H1 (cell line): ENCODE results near the gene HOXA11. TPM values are rescaled to one million over a fixed set of nuclear protein-coding genes. Genes with fewer than 3 reads are reported as not detected.

ENCODE experiments used
- CTCF ChIA-PET: fragments of 300-600 bp; sonication (Branson Sonifier 250); formaldehyde crosslinking; loops from one replicate; lab custom pipeline; 2021; ENCODE audit not compliant: partially characterized antibody; lab: Charles Lee
- POLR2A ChIA-PET: fragments of 300-600 bp; sonication (Branson Sonifier 250); formaldehyde crosslinking; loops from one replicate; lab custom pipeline; 2021; ENCODE audit warnings: inconsistent platforms; ENCODE audit not compliant: partially characterized antibody; lab: Charles Lee
- DNase-seq, 2 experiments: peaks; one replicate each; pipeline versions ENCODE4 v3.0.0 to v3.0.0-alpha.2; 2010 to 2022; ENCODE audit warnings: low spot score in 2 of 2, low read depth in 1 of 2, mixed read lengths in 1 of 2
- FAIRE-seq: peaks from 2 replicates; lab custom pipeline; 2011; peaks lifted over from hg19 to GRCh38; lab: Jason Lieb, UNC
- H2AFZ ChIP-seq: 2 replicates; pipeline ENCODE4 v1.8.1; 2012; ENCODE audit warnings: low read length, inconsistent platforms
- H2AK5ac ChIP-seq: 2 replicates; pipeline ENCODE4 v1.6.1; 2013; ENCODE audit warnings: low read depth, low read length
- H2BK120ac ChIP-seq: replicated peaks from 2 replicates; pipeline ENCODE3; 2013; ENCODE audit warnings: low read depth, low read length, inconsistent platforms
- H2BK12ac ChIP-seq: 2 replicates; pipeline ENCODE4 v1.6.1; 2013; ENCODE audit warnings: low read depth, low read length
- H2BK15ac ChIP-seq: 2 replicates; pipeline ENCODE4 v1.6.1; 2013; ENCODE audit warnings: low read length
- H2BK20ac ChIP-seq: 2 replicates; pipeline ENCODE4 v1.6.1; 2013; ENCODE audit warnings: low read length
- H2BK5ac ChIP-seq: 2 replicates; pipeline ENCODE4 v1.6.1; 2013; ENCODE audit warnings: low read depth, low read length
- H3K14ac ChIP-seq: 2 replicates; pipeline ENCODE4 v1.6.1; 2013; ENCODE audit warnings: inconsistent platforms; ENCODE audit not compliant: insufficient read length
- H3K18ac ChIP-seq: 2 replicates; pipeline ENCODE4 v1.6.1; 2013; ENCODE audit warnings: low read length; ENCODE audit errors: extremely low read depth
- H3K23ac ChIP-seq: 2 replicates; pipeline ENCODE4 v1.6.1; 2013; ENCODE audit warnings: inconsistent platforms; ENCODE audit not compliant: insufficient read length
- H3K23me2 ChIP-seq: 2 replicates; pipeline ENCODE4 v1.6.1; 2013; ENCODE audit warnings: low read depth, low read length
- H3K27ac ChIP-seq: 2 replicates; pipeline ENCODE4 v1.6.1; 2011; ENCODE audit warnings: low read depth, low read length, inconsistent platforms
- H3K27me3 ChIP-seq, 4 experiments: replicated peaks in 1 of 4; 1 replicate in 1 of 4; 2 replicates in 3 of 4; pipeline versions ENCODE4 v1.6.1 to v1.8.1; 2011 to 2013; ENCODE audit warnings: low read length in 3 of 4, mild to moderate bottlenecking in 3 of 4, inconsistent platforms in 2 of 4, mixed read lengths in 2 of 4, moderate library complexity in 1 of 4; ENCODE audit not compliant: control insufficient read depth in 3 of 4, insufficient read depth in 3 of 4; ENCODE audit errors: extremely low read depth in 1 of 4
- H3K36me3 ChIP-seq, 4 experiments: 2 replicates each; pipeline versions ENCODE4 v1.6.1 to v1.8.1; 2011 to 2013; ENCODE audit warnings: mild to moderate bottlenecking in 4 of 4, low read length in 3 of 4, moderate library complexity in 2 of 4, control low read depth in 1 of 4, inconsistent platforms in 1 of 4; ENCODE audit not compliant: insufficient read depth in 4 of 4, control insufficient read depth in 2 of 4
- H3K4ac ChIP-seq: replicated peaks from 2 replicates; pipeline ENCODE3; 2013; ENCODE audit warnings: low read length, low read depth, mixed read lengths, inconsistent platforms; ENCODE audit not compliant: insufficient read length
- H3K4me1 ChIP-seq, 4 experiments: replicated peaks in 1 of 4; 1 replicate in 1 of 4; 2 replicates in 3 of 4; pipeline versions ENCODE4 v1.6.1 to v1.8.1; 2011 to 2013; ENCODE audit warnings: low read length in 3 of 4, inconsistent platforms in 2 of 4, mixed read lengths in 1 of 4; ENCODE audit not compliant: insufficient read depth in 4 of 4, control insufficient read depth in 3 of 4
- H3K4me2 ChIP-seq, 2 experiments: 2 replicates each; pipeline versions ENCODE4 v1.6.1 to v1.8.1; 2011 to 2013; ENCODE audit warnings: low read depth in 2 of 2, low read length in 2 of 2, control low read depth in 1 of 2, inconsistent platforms in 1 of 2, mild to moderate bottlenecking in 1 of 2; ENCODE audit not compliant: insufficient read depth in 1 of 2
- H3K4me3 ChIP-seq, 4 experiments: fragments of 200-600, 300-600 bp in 1 of 4; sonication (generic), shearing (Covaris generic), sonication (Bioruptor Twin) in 1 of 4; 2 replicates each; pipeline versions ENCODE4 v1.5.1 to v1.8.1; 2011 to 2016; ENCODE audit warnings: low read length in 4 of 4, low read depth in 3 of 4, control low read depth in 2 of 4, inconsistent platforms in 2 of 4, mild to moderate bottlenecking in 2 of 4, mixed read lengths in 1 of 4, moderate library complexity in 1 of 4; ENCODE audit not compliant: insufficient read depth in 2 of 4; ENCODE audit errors: extremely low read depth in 1 of 4
- H3K56ac ChIP-seq: replicated peaks from 2 replicates; pipeline ENCODE3; 2013; ENCODE audit warnings: low read depth, mild to moderate bottlenecking, mixed read lengths, low read length, inconsistent platforms; ENCODE audit not compliant: insufficient read length
- H3K79me1 ChIP-seq: 2 replicates; pipeline ENCODE4 v1.6.1; 2013; ENCODE audit warnings: low read depth, low read length, control low read depth
- H3K79me2 ChIP-seq, 2 experiments: 2 replicates each; pipeline versions ENCODE4 v1.6.1 to v1.8.1; 2012 to 2013; ENCODE audit warnings: low read length in 2 of 2, mild to moderate bottlenecking in 2 of 2, inconsistent platforms in 1 of 2; ENCODE audit not compliant: insufficient read depth in 2 of 2, control insufficient read depth in 1 of 2
- H3K9ac ChIP-seq, 4 experiments: replicated peaks in 1 of 4; 1 replicate in 1 of 4; 2 replicates in 3 of 4; pipeline versions ENCODE4 v1.6.1 to v1.8.1; 2011 to 2013; ENCODE audit warnings: low read depth in 3 of 4, low read length in 3 of 4, control low read depth in 2 of 4, mild to moderate bottlenecking in 2 of 4, moderate library complexity in 2 of 4, inconsistent platforms in 1 of 4; ENCODE audit errors: extremely low read depth in 1 of 4
- H3K9me3 ChIP-seq, 2 experiments: 2 replicates each; pipeline versions ENCODE4 v1.6.1 to v1.8.1; 2012 to 2013; ENCODE audit warnings: mild to moderate bottlenecking in 2 of 2, moderate library complexity in 2 of 2, control low read depth in 1 of 2, inconsistent platforms in 1 of 2, low read depth in 1 of 2, low read length in 1 of 2, mixed read lengths in 1 of 2; ENCODE audit not compliant: insufficient read depth in 2 of 2
- H4K20me1 ChIP-seq, 2 experiments: replicated peaks in 1 of 2; 2 replicates each; pipeline versions ENCODE3 to v1.8.1; 2011 to 2013; ENCODE audit warnings: inconsistent platforms in 2 of 2, low read length in 2 of 2, mild to moderate bottlenecking in 1 of 2; ENCODE audit not compliant: insufficient read depth in 2 of 2, control insufficient read depth in 1 of 2
- H4K5ac ChIP-seq: 2 replicates; pipeline ENCODE4 v1.6.1; 2013; ENCODE audit warnings: low read length, low read depth, mixed read lengths, inconsistent platforms; ENCODE audit not compliant: insufficient read length
- H4K8ac ChIP-seq: 2 replicates; pipeline ENCODE4 v1.8.0; 2013; ENCODE audit warnings: mild to moderate bottlenecking, moderate library complexity, low read length, inconsistent platforms; ENCODE audit not compliant: insufficient read depth; ENCODE audit errors: extremely low read depth
- H4K91ac ChIP-seq: replicated peaks from 2 replicates; pipeline ENCODE3; 2013; ENCODE audit warnings: low read length, mixed read lengths, inconsistent platforms; ENCODE audit not compliant: insufficient read length
- ATF3 ChIP-seq: IDR thresholded peaks from 2 replicates; pipeline ENCODE4 v1.6.1; 2011; ENCODE audit warnings: low read depth, mild to moderate bottlenecking, low read length; ENCODE audit not compliant: insufficient read depth
- CBX5 ChIP-seq: fragments of 300-800, 300-1000 bp; sonication (generic); IDR thresholded peaks from 2 replicates; pipeline ENCODE4 v1.7.1; 2016; ENCODE audit warnings: antibody characterized with exemption, low read length, low read depth
- CBX8 ChIP-seq: fragments of 300-800, 300-1000 bp; sonication (generic); IDR thresholded peaks from 2 replicates; pipeline ENCODE4 v1.7.1; 2016; ENCODE audit warnings: low read depth, low read length, borderline replicate concordance
- CHD1 ChIP-seq: IDR thresholded peaks from 2 replicates; pipeline ENCODE4 v1.6.1; 2012; ENCODE audit warnings: low read depth, low read length, improper control_type of control experiment
- GTF2F1 ChIP-seq: IDR thresholded peaks from 2 replicates; pipeline ENCODE4 v1.6.1; 2012; ENCODE audit warnings: low read depth, low read length, improper control_type of control experiment, borderline replicate concordance
- MAFK ChIP-seq: IDR thresholded peaks from 2 replicates; pipeline ENCODE4 v1.6.1; 2012; ENCODE audit warnings: low read depth, mild to moderate bottlenecking, improper control_type of control experiment, low read length
- RBBP5 ChIP-seq: IDR thresholded peaks from 2 replicates; pipeline ENCODE4 v1.7.1; 2012; ENCODE audit warnings: low read depth, mild to moderate bottlenecking, inconsistent platforms, low read length, moderate library complexity, borderline replicate concordance
- RNF2 ChIP-seq: fragments of 200-900, 300-1000 bp; sonication (generic); IDR thresholded peaks from 2 replicates; pipeline ENCODE4 v1.7.1; 2016; ENCODE audit warnings: borderline replicate concordance, low read depth, mild to moderate bottlenecking, antibody characterized with exemption, low read length; ENCODE audit not compliant: poor library complexity, severe bottlenecking; ENCODE audit errors: missing control alignments
- SP1 ChIP-seq: IDR thresholded peaks from 2 replicates; pipeline ENCODE4 v1.6.1; 2011; ENCODE audit warnings: low read depth, low read length
- USF2 ChIP-seq: IDR thresholded peaks from 2 replicates; pipeline ENCODE4 v1.6.1; 2011; ENCODE audit warnings: low read length, improper control_type of control experiment
- ZNF274 ChIP-seq: IDR thresholded peaks from 2 replicates; pipeline ENCODE4 v1.7.0; 2012; ENCODE audit warnings: low read length, borderline replicate concordance; ENCODE audit errors: extremely low read depth
- WGBS, 2 experiments: shearing (Covaris generic) in 1 of 2; methylation state at CpG; one replicate each; pipeline versions ENCODE4 v1.1.6 to v1.1.7; 2013 to 2015; ENCODE audit warnings: low lambda C conversion rate in 2 of 2, mixed read lengths in 2 of 2, inconsistent platforms in 1 of 2, low coverage in 1 of 2, missing lambda C conversion rate in 1 of 2; ENCODE audit not compliant: insufficient replicate concordance in 2 of 2, insufficient coverage in 1 of 2, insufficient read length in 1 of 2; ENCODE audit errors: extremely low coverage in 1 of 2, missing lambda C conversion rate in 1 of 2; 5-methylcytosine and 5-hydroxymethylcytosine counted together
- polyA plus RNA-seq, 7 experiments: library from polyadenylated mRNA; depleted of rRNA in 3 of 7; stranded (reverse) in 5 of 7; unstranded in 2 of 7; fragments of >200 nt in 5 of 7; fragments of 200-250 nt in 2 of 7; gene quantifications; 1 replicate in 5 of 7; 2 replicates in 1 of 7; 4 replicates in 1 of 7; pipeline versions ENCODE4 v1.2.1 to v1.2.3, GENCODE V29; 2011 to 2013; ENCODE audit warnings: missing spikeins in 2 of 7, mixed read lengths in 2 of 7
- total RNA-seq: library from RNA; stranded (reverse); fragmentation: NEBNext Ultra II Directional; extraction: Animal tissue kit (Norgen Biotek cat#: 25700); gene quantifications from 2 replicates; pipeline ENCODE4 v1.2.1, GENCODE V29; 2021

The HOXA11 gene
- total and polyA plus RNA-seq, 2 of the 8 experiments (the other 6 are each of a cell fraction or from before 2014, with no cell fraction given): not detected

- H3K4me2 ChIP-seq: no peak overlapping the region
- H3K4me1 ChIP-seq: no peaks in the 10 kb centered on the region; a peak in 3 of 7 replicates
- POLR2A ChIA-PET: interaction anchor here (1.5 kb wide), 1 partner anchor 9 kb away, joined by 4 read pairs; the partner anchor contains the start of gene HOXA7
- H4K5ac ChIP-seq: no peak overlapping the region
- H3K4ac ChIP-seq: no peak overlapping the region
- no peak overlapping the region for H3K18ac ChIP-seq
- H3K23me2 ChIP-seq: no peaks in the 10 kb centered on the region
- no peak overlapping the region for H3K56ac ChIP-seq
- H2BK15ac ChIP-seq: no peak overlapping the region
- 18% methylated on average over 41 of the region's 46 CpGs; no CpG with 5 or more reads in 1 of the 2 experiments for WGBS, 2 experiments
- H3K27me3 ChIP-seq: peaks cover 95 to 100% (median 99%) of the 10 kb centered on the region in 4 experiments
- peaks cover 0 to 12% (median 0%) of the 10 kb centered on the region in 4 experiments; a peak in 1 of 8 replicates for H3K36me3 ChIP-seq
- no peak overlapping the region for H2BK20ac ChIP-seq
- H2AFZ ChIP-seq: no peak overlapping the region
- no peak overlapping the region for H2BK5ac ChIP-seq
- H2AK5ac ChIP-seq: no peak overlapping the region
- DNase-seq (no peak), FAIRE-seq (no peak)
- H3K27ac ChIP-seq: no peak overlapping the region
- CTCF ChIA-PET: interaction anchor here (1.1 to 5.2 kb wide), 8 partner anchors 9 to 25 kb away, joined by 3 to 29 read pairs (median 6); partner anchors contain the start of genes HOXA3 and HOXA5
- no peak overlapping the region for H2BK120ac ChIP-seq
- TF ChIP-seq CBX5 (no peak), MAFK (no peak), SP1 (no peak), USF2 (no peak), ZNF274 (no peak), ATF3 (no peak), CBX8 (peak; percentile 92; the same call in 1 of the 2 replicates), RBBP5 (no peak), RNF2 (peak; percentile 87), CHD1 (no peak), GTF2F1 (no peak)
- H4K91ac ChIP-seq: no peak overlapping the region
- no peaks in the 10 kb centered on the region for H3K79me2 ChIP-seq
- H4K20me1 ChIP-seq: peaks cover 17 to 33% of the 10 kb centered on the region in 2 experiments
- no peak overlapping the region for H3K14ac ChIP-seq
- H4K8ac ChIP-seq: no peak overlapping the region
- H3K4me3 ChIP-seq: no peak overlapping the region
- no peak overlapping the region for H2BK12ac ChIP-seq
- H3K9ac ChIP-seq: no peak overlapping the region
- no peak overlapping the region for H3K23ac ChIP-seq
- H3K9me3 ChIP-seq: peaks cover 0 to 6% of the 10 kb centered on the region in 2 experiments; a peak in 1 of 4 replicates
- no peaks in the 10 kb centered on the region for H3K79me1 ChIP-seq
Observed at GRCh38 chr7:27165996-27166530, 19.0 kb downstream of the HOXA11 start.
